T-helper 22 cell (primary cell): ENCODE results near the gene OR1D2.
"Not testable (repeated sequence)": the region's sequence is repeated elsewhere in the genome, so short reads cannot be mapped to it uniquely, and the experiment has no call there.

Experiments
- DNase-seq: peaks from one replicate; pipeline ENCODE4 v3.0.0-alpha.2; 2020; ENCODE audit warnings: low read depth

Gene OR1D2

GRCh38 chr17:3104322-3104721, at the start of gene OR1D2:
Gene OR1D2 (minus strand): TSS chr17:3104422. CDS start chr17:3092996, 11,426 bp downstream.
- no peak for DNase-seq

GRCh38 chr17:3137494-3137893, 33.3 kb upstream of the OR1D2 start:
- not testable (repeated sequence) for DNase-seq

- no peak for DNase-seq
Measured at GRCh38 chr17:3127451-3127850, 23.2 kb upstream of the OR1D2 start, which contains the start of gene OR1G1. Gene OR1G1 (minus strand): TSS chr17:3127551. CDS start chr17:3127551, 0 bp downstream.

GRCh38 chr17:3073850-3074249, 30.4 kb downstream of the OR1D2 start:
- DNase-seq = not testable (repeated sequence)

GRCh38 chr17:3065192-3065591, 39.0 kb downstream of the OR1D2 start:
- DNase-seq = not testable (repeated sequence)

- not testable (repeated sequence) for DNase-seq
Measured at GRCh38 chr17:3063507-3063906, 40.7 kb downstream of the OR1D2 start, which contains the start of gene OR1D5. Gene OR1D5 (minus strand): TSS chr17:3063607. CDS start chr17:3063607, 0 bp downstream.

- DNase-seq = not testable (repeated sequence)
Measured at GRCh38 chr17:3062824-3063377, 41.3 kb downstream of the OR1D2 start.

GRCh38 chr17:3054868-3055267, 49.4 kb downstream of the OR1D2 start:
- DNase-seq = not testable (repeated sequence)

- no peak for DNase-seq
Measured at GRCh38 chr17:3049705-3050295, 54.4 kb downstream of the OR1D2 start.

- DNase-seq = peak; percentile 89
Measured at GRCh38 chr17:3048727-3049471, 55.3 kb downstream of the OR1D2 start.

- no peak for DNase-seq
Measured at GRCh38 chr17:3046753-3047152, 57.5 kb downstream of the OR1D2 start.

GRCh38 chr17:3043737-3044365, 60.4 kb downstream of the OR1D2 start:
- no peak for DNase-seq

GRCh38 chr17:3040882-3041281, 63.3 kb downstream of the OR1D2 start:
- DNase-seq = no peak

- DNase-seq = no peak
Measured at GRCh38 chr17:3039736-3040135, 64.5 kb downstream of the OR1D2 start.

- DNase-seq = no peak
Measured at GRCh38 chr17:3038941-3039340, 65.3 kb downstream of the OR1D2 start.
